SK-N-SH (cell line): ENCODE data around the gene OSBPL9. TPM values are rescaled to one million over a fixed set of nuclear protein-coding genes. Genes with fewer than 3 reads are reported as not detected.

Experiments used
- CTCF ChIA-PET: fragments of 300-600, 350-600 bp; formaldehyde crosslinking; extraction: SDS; loops from one replicate; lab custom pipeline; 2021; lab: Yijun Ruan, JAX
- POLR2A ChIA-PET: fragments of 350-600 bp; sonication (Branson Sonifier 250); formaldehyde crosslinking; extraction: SDS; loops from one replicate; lab custom pipeline; 2020; ENCODE audit warnings: antibody characterized with exemption, inconsistent platforms; lab: Yijun Ruan, JAX
- DNase-seq: peaks from one replicate; pipeline ENCODE4 v3.0.0; 2012
- H2AFZ ChIP-seq: fragments of 200-600 bp; sonication (generic); 2 replicates; pipeline ENCODE4 v1.8.1; 2016; ENCODE audit warnings: antibody characterized with exemption, mild to moderate bottlenecking, low read depth
- H3F3A ChIP-seq: fragments of 200-600 bp; sonication (generic); replicated peaks from 2 replicates; pipeline ENCODE3; 2016; ENCODE audit warnings: antibody characterized with exemption, mild to moderate bottlenecking; ENCODE audit not compliant: insufficient read depth
- H3K27ac ChIP-seq, 2 experiments: fragments of 200-500 bp in 1 of 2; fragments of 200-600 bp in 1 of 2; sonication (Bioruptor generic) in 1 of 2; sonication (generic), shearing (Covaris generic) in 1 of 2; 2 replicates each; pipeline versions ENCODE4 v1.5.1 to v1.6.1; 2014 to 2016; ENCODE audit warnings: low read depth in 2 of 2, inconsistent platforms in 1 of 2, low read length in 1 of 2, mild to moderate bottlenecking in 1 of 2, mixed read lengths in 1 of 2
- H3K27me3 ChIP-seq: fragments of 200-600 bp; sonication (generic), shearing (Covaris generic); 2 replicates; pipeline ENCODE4 v1.6.1; 2016; ENCODE audit warnings: mixed run types; ENCODE audit not compliant: insufficient read depth
- H3K36me3 ChIP-seq, 2 experiments: fragments of 200-500 bp in 1 of 2; fragments of 200-600 bp in 1 of 2; sonication (Bioruptor generic) in 1 of 2; sonication (generic) in 1 of 2; replicated peaks in 1 of 2; 2 replicates each; pipeline versions ENCODE3 to v1.5.1; 2014 to 2016; ENCODE audit warnings: low read length in 1 of 2, mild to moderate bottlenecking in 1 of 2; ENCODE audit not compliant: insufficient read depth in 2 of 2, control insufficient read depth in 1 of 2
- H3K4me1 ChIP-seq, 2 experiments: fragments of 200-500 bp in 1 of 2; fragments of 200-600 bp in 1 of 2; sonication (Bioruptor generic) in 1 of 2; sonication (generic), shearing (Covaris generic) in 1 of 2; 2 replicates each; pipeline versions ENCODE4 v1.5.1 to v1.6.1; 2014 to 2016; ENCODE audit warnings: low read depth in 1 of 2, low read length in 1 of 2, mixed run types in 1 of 2; ENCODE audit not compliant: insufficient read depth in 2 of 2, control insufficient read depth in 1 of 2
- H3K4me2 ChIP-seq: fragments of 200-600 bp; sonication (generic), shearing (Covaris generic); 2 replicates; pipeline ENCODE4 v1.6.1; 2017; ENCODE audit warnings: mixed run types
- H3K4me3 ChIP-seq, 2 experiments: fragments of 200-500 bp in 1 of 2; fragments of 200-600 bp in 1 of 2; sonication (Bioruptor generic) in 1 of 2; sonication (generic), shearing (Covaris generic) in 1 of 2; 2 replicates each; pipeline versions ENCODE4 v1.5.1 to v1.8.1; 2014 to 2016; ENCODE audit warnings: low read depth in 2 of 2, inconsistent platforms in 1 of 2, low read length in 1 of 2, mild to moderate bottlenecking in 1 of 2, mixed read lengths in 1 of 2, moderate library complexity in 1 of 2
- H3K79me2 ChIP-seq: fragments of 200-600 bp; sonication (generic); 2 replicates; pipeline ENCODE4 v1.8.1; 2017; ENCODE audit warnings: mild to moderate bottlenecking; ENCODE audit not compliant: insufficient read depth
- H3K9ac ChIP-seq: fragments of 200-600 bp; sonication (generic); 2 replicates; pipeline ENCODE4 v1.6.1; 2017; ENCODE audit warnings: mixed run types
- H3K9me2 ChIP-seq: fragments of 200-600 bp; sonication (generic); 2 replicates; pipeline ENCODE4 v1.6.1; 2017; ENCODE audit warnings: mixed run types
- H3K9me3 ChIP-seq: fragments of 200-600 bp; sonication (generic); 2 replicates; pipeline ENCODE4 v1.6.1; 2017; ENCODE audit warnings: mixed run types, mild to moderate bottlenecking, moderate library complexity
- H4K20me1 ChIP-seq: fragments of 200-600 bp; sonication (generic); 2 replicates; pipeline ENCODE4 v1.6.1; 2017; ENCODE audit warnings: mild to moderate bottlenecking, mixed run types; ENCODE audit not compliant: insufficient read depth
- EP300 ChIP-seq, 2 experiments: IDR thresholded peaks; 2 replicates each; pipeline versions ENCODE4 v1.4.0 to v1.6.1; 2012; ENCODE audit warnings: borderline replicate concordance in 1 of 2, low read depth in 1 of 2, low read length in 1 of 2
- EZH2phosphoT487 ChIP-seq: fragments of 200-600 bp; sonication (generic); IDR thresholded peaks from 2 replicates; pipeline ENCODE4 v1.6.1; 2017; ENCODE audit warnings: low read depth, mixed run types, mild to moderate bottlenecking, antibody characterized with exemption, moderate library complexity, borderline replicate concordance
- FOSL2 ChIP-seq: IDR thresholded peaks from 2 replicates; pipeline ENCODE4 v1.4.0; 2012; ENCODE audit warnings: low read depth, mild to moderate bottlenecking, moderate library complexity, borderline replicate concordance
- FOXJ3 ChIP-seq: sonication (generic); formaldehyde crosslinking; IDR thresholded peaks from 2 replicates; pipeline ENCODE4 v1.5.1; 2020; ENCODE audit warnings: mild to moderate bottlenecking, missing genetic modification reagents
- MXI1 ChIP-seq: IDR thresholded peaks from 2 replicates; pipeline ENCODE4 v1.6.1; 2012; ENCODE audit warnings: mild to moderate bottlenecking, low read depth, low read length, improper control_type of control experiment
- NFIC ChIP-seq: IDR thresholded peaks from 2 replicates; pipeline ENCODE4 v1.4.0; 2012; ENCODE audit warnings: borderline replicate concordance
- POLR2AphosphoS5 ChIP-seq: IDR thresholded peaks from 2 replicates; pipeline ENCODE4 v1.6.1; 2012; ENCODE audit warnings: low read depth, low read length
- SIN3A ChIP-seq: IDR thresholded peaks from 2 replicates; pipeline ENCODE4 v1.6.1; 2012; ENCODE audit warnings: low read depth, mild to moderate bottlenecking, low read length, moderate library complexity, borderline replicate concordance
- SMC3 ChIP-seq: IDR thresholded peaks from 2 replicates; pipeline ENCODE4 v1.6.1; 2012; ENCODE audit warnings: low read depth, low read length, improper control_type of control experiment
- TAF1 ChIP-seq: IDR thresholded peaks from 2 replicates; pipeline ENCODE4 v1.6.1; 2012; ENCODE audit warnings: low read depth, mild to moderate bottlenecking, low read length, moderate library complexity, borderline replicate concordance
- TEAD4 ChIP-seq: IDR thresholded peaks from 2 replicates; pipeline ENCODE4 v1.4.0; 2012; ENCODE audit warnings: mild to moderate bottlenecking, borderline replicate concordance; ENCODE audit not compliant: insufficient read depth
- YY1 ChIP-seq: IDR thresholded peaks from 2 replicates; pipeline ENCODE4 v1.4.0; 2012; ENCODE audit warnings: low read depth, mild to moderate bottlenecking
- WGBS: methylation state at CpG from one replicate; pipeline ENCODE4 v1.1.6; 2017; ENCODE audit warnings: low lambda C conversion rate; 5-methylcytosine and 5-hydroxymethylcytosine counted together
- polyA plus RNA-seq, 3 experiments: library from polyadenylated mRNA; depleted of rRNA; stranded (reverse); fragments of >200 nt; gene quantifications; 2 replicates each; pipeline ENCODE4 v1.2.3, GENCODE V29; 2012
- TF ChIP-seq, protein P1 (sequence below): IDR thresholded peaks from 2 replicates; pipeline ENCODE4 v1.4.0; 2012; ENCODE audit warnings: low read depth
- TF ChIP-seq, protein P2 (sequence below): fragments of 150-350 bp; IDR thresholded peaks from 2 replicates; pipeline ENCODE4 v1.6.1; 2017; ENCODE audit warnings: antibody characterized with exemption, low read length, low read depth, borderline replicate concordance
- TF ChIP-seq, protein P3 (sequence below): IDR thresholded peaks from 2 replicates; pipeline ENCODE4 v1.6.1; 2012; ENCODE audit warnings: mild to moderate bottlenecking, low read depth, low read length, moderate library complexity

The OSBPL9 gene
- polyA plus RNA-seq, 1 of the 3 experiments (the other 2 are of a cell fraction): 43.9 TPM

DNA sequence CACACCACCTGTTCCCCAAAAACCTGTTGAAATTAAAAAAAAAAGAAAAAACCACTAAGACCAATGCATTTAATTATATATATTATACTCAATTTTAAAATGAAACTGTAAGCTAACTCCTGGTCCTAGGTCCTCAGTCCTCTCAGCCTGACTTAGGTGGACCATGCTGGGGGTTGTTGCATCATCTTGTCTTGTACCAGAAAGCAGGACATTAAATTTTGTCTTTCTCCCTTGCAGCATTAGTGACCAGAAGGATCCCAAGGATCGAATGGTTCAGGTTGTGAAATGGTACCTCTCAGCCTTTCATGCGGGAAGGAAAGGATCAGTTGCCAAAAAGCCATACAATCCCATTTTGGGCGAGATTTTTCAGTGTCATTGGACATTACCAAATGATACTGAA, 164.0 kb downstream of the OSBPL9 start:
- no peaks in the 10 kb centered on the region for H3K9me3 ChIP-seq
- H3K27ac ChIP-seq: no peak overlapping the region
- H4K20me1 ChIP-seq: no peaks in the 10 kb centered on the region
- no peaks in the 10 kb centered on the region for H3K27me3 ChIP-seq
- no peak overlapping the region for H3K9ac ChIP-seq
- POLR2A ChIA-PET: no interaction called here
- peaks cover 68 to 80% of the 10 kb centered on the region in 2 experiments for H3K36me3 ChIP-seq
- no peak overlapping the region for H3K4me3 ChIP-seq
- H3F3A ChIP-seq: peaks cover 16% of the 10 kb centered on the region
- H3K4me2 ChIP-seq: no peak overlapping the region
- no peaks in the 10 kb centered on the region for H3K9me2 ChIP-seq
- TF ChIP-seq EZH2phosphoT487: no peak
- TF ChIP-seq TAF1: no peak
- no peak for TF ChIP-seq SIN3A
- no peak for TF ChIP-seq EP300 (IDR thresholded peaks at IDR 0.05; ENCODE audit: borderline replicate concordance in 1 of 2, low read depth in 1 of 2, low read length in 1 of 2)
- TF ChIP-seq, protein P1, sequence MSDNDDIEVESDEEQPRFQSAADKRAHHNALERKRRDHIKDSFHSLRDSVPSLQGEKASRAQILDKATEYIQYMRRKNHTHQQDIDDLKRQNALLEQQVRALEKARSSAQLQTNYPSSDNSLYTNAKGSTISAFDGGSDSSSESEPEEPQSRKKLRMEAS: no peak
- no peak for TF ChIP-seq FOXJ3 (CRISPR knock-in tag)
- TF ChIP-seq, protein P2, sequence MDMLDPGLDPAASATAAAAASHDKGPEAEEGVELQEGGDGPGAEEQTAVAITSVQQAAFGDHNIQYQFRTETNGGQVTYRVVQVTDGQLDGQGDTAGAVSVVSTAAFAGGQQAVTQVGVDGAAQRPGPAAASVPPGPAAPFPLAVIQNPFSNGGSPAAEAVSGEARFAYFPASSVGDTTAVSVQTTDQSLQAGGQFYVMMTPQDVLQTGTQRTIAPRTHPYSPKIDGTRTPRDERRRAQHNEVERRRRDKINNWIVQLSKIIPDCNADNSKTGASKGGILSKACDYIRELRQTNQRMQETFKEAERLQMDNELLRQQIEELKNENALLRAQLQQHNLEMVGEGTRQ: no peak
- no peak for TF ChIP-seq NFIC
- TF ChIP-seq TEAD4: no peak
- no peak for TF ChIP-seq SMC3
- TF ChIP-seq POLR2AphosphoS5: no peak
- no peak for TF ChIP-seq YY1
- TF ChIP-seq FOSL2: no peak
- TF ChIP-seq MXI1: no peak
- TF ChIP-seq, protein P3, sequence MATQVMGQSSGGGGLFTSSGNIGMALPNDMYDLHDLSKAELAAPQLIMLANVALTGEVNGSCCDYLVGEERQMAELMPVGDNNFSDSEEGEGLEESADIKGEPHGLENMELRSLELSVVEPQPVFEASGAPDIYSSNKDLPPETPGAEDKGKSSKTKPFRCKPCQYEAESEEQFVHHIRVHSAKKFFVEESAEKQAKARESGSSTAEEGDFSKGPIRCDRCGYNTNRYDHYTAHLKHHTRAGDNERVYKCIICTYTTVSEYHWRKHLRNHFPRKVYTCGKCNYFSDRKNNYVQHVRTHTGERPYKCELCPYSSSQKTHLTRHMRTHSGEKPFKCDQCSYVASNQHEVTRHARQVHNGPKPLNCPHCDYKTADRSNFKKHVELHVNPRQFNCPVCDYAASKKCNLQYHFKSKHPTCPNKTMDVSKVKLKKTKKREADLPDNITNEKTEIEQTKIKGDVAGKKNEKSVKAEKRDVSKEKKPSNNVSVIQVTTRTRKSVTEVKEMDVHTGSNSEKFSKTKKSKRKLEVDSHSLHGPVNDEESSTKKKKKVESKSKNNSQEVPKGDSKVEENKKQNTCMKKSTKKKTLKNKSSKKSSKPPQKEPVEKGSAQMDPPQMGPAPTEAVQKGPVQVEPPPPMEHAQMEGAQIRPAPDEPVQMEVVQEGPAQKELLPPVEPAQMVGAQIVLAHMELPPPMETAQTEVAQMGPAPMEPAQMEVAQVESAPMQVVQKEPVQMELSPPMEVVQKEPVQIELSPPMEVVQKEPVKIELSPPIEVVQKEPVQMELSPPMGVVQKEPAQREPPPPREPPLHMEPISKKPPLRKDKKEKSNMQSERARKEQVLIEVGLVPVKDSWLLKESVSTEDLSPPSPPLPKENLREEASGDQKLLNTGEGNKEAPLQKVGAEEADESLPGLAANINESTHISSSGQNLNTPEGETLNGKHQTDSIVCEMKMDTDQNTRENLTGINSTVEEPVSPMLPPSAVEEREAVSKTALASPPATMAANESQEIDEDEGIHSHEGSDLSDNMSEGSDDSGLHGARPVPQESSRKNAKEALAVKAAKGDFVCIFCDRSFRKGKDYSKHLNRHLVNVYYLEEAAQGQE: no peak
- DNase-seq: no peak
- H3K79me2 ChIP-seq: peaks cover 5% of the 10 kb centered on the region; the same call in 1 of the 2 replicates
- no peak overlapping the region for H2AFZ ChIP-seq
- no peaks in the 10 kb centered on the region for H3K4me1 ChIP-seq
- CTCF ChIA-PET: interaction anchor here (2.1 kb wide), 1 partner anchor 12 kb away, joined by 7 read pairs; no protein-coding TSS in a partner anchor
- WGBS: 95% methylated on average over 3 of the region's 3 CpGs
